K562 (cell line): ENCODE measurements around the gene KLHL18. TPM values are rescaled to one million over a fixed set of nuclear protein-coding genes. Genes with fewer than 3 reads are reported as not detected.

Experiments used
- ARID1B ChIP-seq: fragments of 450-650 bp; IDR thresholded peaks from 2 replicates; pipeline ENCODE4 v1.6.1; 2016; ENCODE audit warnings: antibody characterized with exemption, mild to moderate bottlenecking, inconsistent platforms
- MGA ChIP-seq: fragments of 450-650 bp; IDR thresholded peaks from 2 replicates; pipeline ENCODE4 v1.6.1; 2016; ENCODE audit warnings: mild to moderate bottlenecking, moderate library complexity
- NCOR1 ChIP-seq: fragments of 450-650 bp; IDR thresholded peaks from 2 replicates; pipeline ENCODE4 v1.6.1; 2016; ENCODE audit warnings: mild to moderate bottlenecking, moderate library complexity
- POLR2AphosphoS5 ChIP-seq: IDR thresholded peaks from 2 replicates; pipeline ENCODE4 v1.6.1; 2011; ENCODE audit warnings: mild to moderate bottlenecking, low read depth, low read length, moderate library complexity; ENCODE audit not compliant: control insufficient read depth, insufficient read depth
- SLC30A9 ChIP-seq: fragments of 250-450 bp; sonication (Bioruptor Pico); IDR thresholded peaks from 2 replicates; pipeline ENCODE4 v1.8.0; 2022; ENCODE audit warnings: mild to moderate bottlenecking, moderate library complexity
- SMARCB1 ChIP-seq: IDR thresholded peaks from 2 replicates; pipeline ENCODE4 v1.6.1; 2011; ENCODE audit warnings: improper control_type of control experiment, low read depth; ENCODE audit not compliant: insufficient read length
- SMARCC2 ChIP-seq: fragments of 450-650 bp; IDR thresholded peaks from 2 replicates; pipeline ENCODE4 v1.6.1; 2017; ENCODE audit warnings: antibody characterized with exemption, moderate library complexity, mild to moderate bottlenecking, low read depth
- STAT6 ChIP-seq: sonication (generic); formaldehyde crosslinking; IDR thresholded peaks from 2 replicates; pipeline ENCODE4 v1.8.1; 2023; ENCODE audit warnings: mild to moderate bottlenecking, missing genetic modification reagents
- TEAD4 ChIP-seq, 2 experiments: sonication (generic) in 1 of 2; formaldehyde crosslinking in 1 of 2; IDR thresholded peaks; 2 replicates each; pipeline versions ENCODE4 v1.6.1 to v1.8.0; 2012 to 2022; ENCODE audit warnings: borderline replicate concordance in 1 of 2, inconsistent platforms in 1 of 2, low read length in 1 of 2, mild to moderate bottlenecking in 1 of 2, missing genetic modification reagents in 1 of 2
- polyA plus RNA-seq, 8 experiments: library from polyadenylated mRNA; depleted of rRNA in 4 of 8; stranded (reverse) in 5 of 8; unstranded in 3 of 8; fragments of >200 nt; fragmentation: Nextera tagmentation in 2 of 8; fragmentation: Illumina TruSeq in 1 of 8; extraction: Ambion mirVana in 2 of 8; extraction: Trizol in 1 of 8; gene quantifications; 2 replicates each; pipeline versions ENCODE4 v1.2.1 to v1.2.3, GENCODE V29; 2011 to 2014; ENCODE audit warnings: inconsistent platforms in 1 of 8, missing spikeins in 1 of 8
- total RNA-seq, 7 experiments: library from RNA; depleted of rRNA in 6 of 7; stranded (reverse); fragments of >200 nt in 6 of 7; fragmentation: Illumina TruSeq in 2 of 7; extraction: Trizol in 2 of 7; gene quantifications; 2 replicates each; pipeline versions ENCODE4 v1.2.1 to v1.2.3, GENCODE V29; 2011 to 2021; ENCODE audit warnings: low replicate concordance in 1 of 7
- TF ChIP-seq, protein P1 (sequence below): fragments of 450-650 bp; IDR thresholded peaks from 2 replicates; pipeline ENCODE4 v1.6.1; 2016; ENCODE audit warnings: mild to moderate bottlenecking

The KLHL18 gene
- total and polyA plus RNA-seq, 9 of the 15 experiments (the other 6 are each of a cell fraction or from before 2014, with no cell fraction given) = 26.7 to 97.5 (median 48.7) TPM

GRCh38 chr3:47298439-47298838 is 15.7 kb downstream of the KLHL18 start (continued):
- no peak for TF ChIP-seq MGA
- peak; percentile 79 for TF ChIP-seq TEAD4 (IDR thresholded peaks at IDR 0.05; ENCODE audit: low read length)
- TF ChIP-seq TEAD4 (CRISPR knock-in tag; IDR thresholded peaks at IDR 0.05; ENCODE audit: borderline replicate concordance) = no peak
- TF ChIP-seq SMARCB1 = no peak
- TF ChIP-seq POLR2AphosphoS5 = peak; percentile 60; the same call in 1 of the 2 replicates
- no peak for TF ChIP-seq SLC30A9 (CRISPR knock-in tag)
- no peak for TF ChIP-seq SMARCC2
- peak; percentile 72 for TF ChIP-seq ARID1B
- peak; percentile 67 for TF ChIP-seq NCOR1
- TF ChIP-seq STAT6 (CRISPR knock-in tag) = no peak
- TF ChIP-seq, protein P1, sequence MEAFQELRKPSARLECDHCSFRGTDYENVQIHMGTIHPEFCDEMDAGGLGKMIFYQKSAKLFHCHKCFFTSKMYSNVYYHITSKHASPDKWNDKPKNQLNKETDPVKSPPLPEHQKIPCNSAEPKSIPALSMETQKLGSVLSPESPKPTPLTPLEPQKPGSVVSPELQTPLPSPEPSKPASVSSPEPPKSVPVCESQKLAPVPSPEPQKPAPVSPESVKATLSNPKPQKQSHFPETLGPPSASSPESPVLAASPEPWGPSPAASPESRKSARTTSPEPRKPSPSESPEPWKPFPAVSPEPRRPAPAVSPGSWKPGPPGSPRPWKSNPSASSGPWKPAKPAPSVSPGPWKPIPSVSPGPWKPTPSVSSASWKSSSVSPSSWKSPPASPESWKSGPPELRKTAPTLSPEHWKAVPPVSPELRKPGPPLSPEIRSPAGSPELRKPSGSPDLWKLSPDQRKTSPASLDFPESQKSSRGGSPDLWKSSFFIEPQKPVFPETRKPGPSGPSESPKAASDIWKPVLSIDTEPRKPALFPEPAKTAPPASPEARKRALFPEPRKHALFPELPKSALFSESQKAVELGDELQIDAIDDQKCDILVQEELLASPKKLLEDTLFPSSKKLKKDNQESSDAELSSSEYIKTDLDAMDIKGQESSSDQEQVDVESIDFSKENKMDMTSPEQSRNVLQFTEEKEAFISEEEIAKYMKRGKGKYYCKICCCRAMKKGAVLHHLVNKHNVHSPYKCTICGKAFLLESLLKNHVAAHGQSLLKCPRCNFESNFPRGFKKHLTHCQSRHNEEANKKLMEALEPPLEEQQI = peak; percentile 18; the same call in 1 of the 2 replicates
